Neural progenitor cell (in vitro differentiated cells): ENCODE data around the gene TUBB6. TPM values are rescaled to one million over a fixed set of nuclear protein-coding genes. Genes with fewer than 3 reads are reported as not detected.
A peak's percentile ranks its signal among the peaks of the same experiment; 100 is the strongest.

ENCODE experiments used
- DNase-seq: peaks from one replicate; pipeline ENCODE4 v3.0.0-alpha.2; 2016; ENCODE audit warnings: low spot score
- H2AFZ ChIP-seq: fragments of 200-600 bp; sonication (generic); replicated peaks from 2 replicates; pipeline ENCODE4 v1.6.1; 2016; ENCODE audit warnings: antibody characterized with exemption
- H3F3A ChIP-seq: fragments of 200-600 bp; sonication (generic); 2 replicates; pipeline ENCODE4 v1.6.1; 2016; ENCODE audit warnings: antibody characterized with exemption, low read depth
- H3K27ac ChIP-seq: fragments of 200-600 bp; sonication (generic); 2 replicates; pipeline ENCODE4 v1.5.1; 2016; ENCODE audit warnings: mild to moderate bottlenecking
- H3K27me3 ChIP-seq: fragments of 200-600 bp; sonication (generic); 2 replicates; pipeline ENCODE4 v1.6.1; 2016; ENCODE audit warnings: mild to moderate bottlenecking, moderate library complexity
- H3K36me3 ChIP-seq: fragments of 200-600 bp; sonication (generic); 2 replicates; pipeline ENCODE4 v1.5.1; 2016
- H3K4me1 ChIP-seq: fragments of 200-600 bp; sonication (generic); 2 replicates; pipeline ENCODE4 v1.6.1; 2016; ENCODE audit warnings: mixed run types
- H3K4me2 ChIP-seq: fragments of 200-600 bp; sonication (generic); 2 replicates; pipeline ENCODE4 v1.6.1; 2016
- H3K4me3 ChIP-seq: fragments of 200-600 bp; sonication (generic); 2 replicates; pipeline ENCODE4 v1.5.1; 2016
- H3K79me2 ChIP-seq: fragments of 200-600 bp; sonication (generic); 2 replicates; pipeline ENCODE4 v1.6.1; 2016; ENCODE audit warnings: low read depth
- H3K9ac ChIP-seq: fragments of 200-600 bp; sonication (generic); 2 replicates; pipeline ENCODE4 v1.6.1; 2016
- H3K9me3 ChIP-seq: fragments of 200-600 bp; sonication (generic); 2 replicates; pipeline ENCODE4 v1.5.1; 2016; ENCODE audit warnings: low read depth
- H4K20me1 ChIP-seq: fragments of 200-600 bp; sonication (generic); 2 replicates; pipeline ENCODE4 v1.6.1; 2016; ENCODE audit warnings: low read depth
- H3K27ac Mint-ChIP-seq: 3 replicates; pipeline ENCODE4 v1.8.0; 2021; ENCODE audit warnings: mixed read lengths
- H3K27me3 Mint-ChIP-seq: 2 replicates; pipeline ENCODE4 v1.8.0; 2022; ENCODE audit warnings: low read depth, mild to moderate bottlenecking, inconsistent platforms, moderate library complexity, mixed read lengths; ENCODE audit not compliant: insufficient read depth
- H3K36me3 Mint-ChIP-seq: 3 replicates; pipeline ENCODE4 v1.8.0; 2021; ENCODE audit warnings: mixed read lengths
- H3K4me1 Mint-ChIP-seq: 3 replicates; pipeline ENCODE4 v1.8.0; 2021; ENCODE audit warnings: mixed read lengths
- H3K4me3 Mint-ChIP-seq: 3 replicates; pipeline ENCODE4 v1.8.0; 2021; ENCODE audit warnings: mild to moderate bottlenecking, moderate library complexity, mixed read lengths
- H3K9me3 Mint-ChIP-seq: 3 replicates; pipeline ENCODE4 v1.8.0; 2020; ENCODE audit warnings: mixed read lengths
- CTCF ChIP-seq: fragments of 200-600 bp; sonication (generic); IDR thresholded peaks from 2 replicates; pipeline ENCODE4 v1.5.1; 2017; ENCODE audit warnings: antibody characterized with exemption, mild to moderate bottlenecking
- EZH2 ChIP-seq: fragments of 200-600 bp; sonication (generic); IDR thresholded peaks from 2 replicates; pipeline ENCODE4 v1.6.1; 2017; ENCODE audit warnings: antibody characterized with exemption, mild to moderate bottlenecking, moderate library complexity
- EZH2phosphoT487 ChIP-seq: fragments of 200-600 bp; sonication (generic); IDR thresholded peaks from 2 replicates; pipeline ENCODE4 v1.6.1; 2017; ENCODE audit warnings: antibody characterized with exemption
- total RNA-seq: library from RNA; depleted of rRNA; stranded (reverse); fragments of >200 nt; gene quantifications from 2 replicates; pipeline ENCODE4 v1.2.3, GENCODE V29; 2015; ENCODE audit warnings: low replicate concordance

Gene TUBB6
- total RNA-seq, 1 donor from 2014 or later, result 92.7 TPM

GRCh38 chr18:12308386-12309100 is 502 bp downstream of the TUBB6 start:
- Mint-ChIP-seq H3K36me3 (peaks cover 31% of the 10 kb centered on the region), H3K27ac (no peak overlapping the region), H3K9me3 (peaks cover 25% of the 10 kb centered on the region), H3K27me3 (peaks cover 26% of the 10 kb centered on the region), H3K4me3 (peak overlapping the region; percentile 90), H3K4me1 (peaks cover 29% of the 10 kb centered on the region)
- Histone ChIP-seq H3K36me3 (peaks cover 25% of the 10 kb centered on the region), H3K4me1 (peaks cover 15% of the 10 kb centered on the region), H3K4me3 (peak overlapping the region; percentile 82), H3K4me2 (peak overlapping the region; percentile 92), H4K20me1 (no peaks in the 10 kb centered on the region), H3F3A (peaks cover 29% of the 10 kb centered on the region), H3K79me2 (peaks cover 21% of the 10 kb centered on the region), H3K27me3 (peaks cover 52% of the 10 kb centered on the region), H3K9me3 (peaks cover 8% of the 10 kb centered on the region), H3K9ac (no peak overlapping the region), H2AFZ (peak overlapping the region; percentile 86), H3K27ac (no peak overlapping the region)
- TF ChIP-seq CTCF (no peak), EZH2 (no peak), EZH2phosphoT487 (no peak)
- DNase-seq, result peak; percentile 87

GRCh38 chr18:12309683-12310198 is 1.7 kb downstream of the TUBB6 start:
- Histone ChIP-seq H3F3A (peaks cover 29% of the 10 kb centered on the region), H3K27me3 (peaks cover 47% of the 10 kb centered on the region), H3K9ac (no peak overlapping the region), H3K4me2 (peak overlapping the region; percentile 92), H3K27ac (no peak overlapping the region), H4K20me1 (no peaks in the 10 kb centered on the region), H3K36me3 (peaks cover 25% of the 10 kb centered on the region), H3K4me3 (peak overlapping the region; percentile 82), H3K4me1 (peaks cover 15% of the 10 kb centered on the region), H2AFZ (no peak overlapping the region), H3K79me2 (peaks cover 21% of the 10 kb centered on the region), H3K9me3 (peaks cover 8% of the 10 kb centered on the region)
- Mint-ChIP-seq H3K9me3 (peaks cover 25% of the 10 kb centered on the region), H3K36me3 (peaks cover 35% of the 10 kb centered on the region), H3K27me3 (peaks cover 22% of the 10 kb centered on the region), H3K4me3 (peak overlapping the region; percentile 90), H3K4me1 (peaks cover 37% of the 10 kb centered on the region), H3K27ac (peak overlapping the region; percentile 53)
- TF ChIP-seq EZH2 (no peak), CTCF (no peak), EZH2phosphoT487 (no peak)
- no peak for DNase-seq

- Histone ChIP-seq H3K27ac (no peak overlapping the region), H2AFZ (no peak overlapping the region), H3K4me3 (no peak overlapping the region), H3K4me2 (no peak overlapping the region), H3F3A (peaks cover 27% of the 10 kb centered on the region), H3K27me3 (peaks cover 36% of the 10 kb centered on the region), H3K4me1 (peaks cover 15% of the 10 kb centered on the region), H3K9me3 (peaks cover 8% of the 10 kb centered on the region), H3K36me3 (peaks cover 25% of the 10 kb centered on the region), H3K9ac (no peak overlapping the region), H3K79me2 (peaks cover 21% of the 10 kb centered on the region), H4K20me1 (no peaks in the 10 kb centered on the region)
- H3K27ac Mint-ChIP-seq, result no peak overlapping the region
- no peak for TF ChIP-seq EZH2
- no peak for TF ChIP-seq CTCF
- TF ChIP-seq EZH2phosphoT487, result no peak
- H3K36me3 Mint-ChIP-seq, result peaks cover 39% of the 10 kb centered on the region
- H3K9me3 Mint-ChIP-seq, result peaks cover 25% of the 10 kb centered on the region
- H3K27me3 Mint-ChIP-seq, result peaks cover 18% of the 10 kb centered on the region
- peak overlapping the region; percentile 60 for H3K4me3 Mint-ChIP-seq
- peaks cover 43% of the 10 kb centered on the region for H3K4me1 Mint-ChIP-seq
- no peak for DNase-seq
Measured at GRCh38 chr18:12310762-12311161, 2.7 kb downstream of the TUBB6 start.
